Activated CD4-positive, alpha-beta T cell treated with anti-CD3 and anti-CD28 coated beads, Interleukin-2, amount 50 U/mL, for 4 hours (primary cell): Measurements from ENCODE around the gene HINT1.

Experiments
- DNase-seq, 2 experiments: peaks; one replicate each; pipeline ENCODE4 v3.0.0-alpha.2; 2020

HINT1 gene

GRCh38 chr5:131109540-131110255 is 55.4 kb downstream of the HINT1 start:
- peak; percentile 4 to 21 for DNase-seq
